ENCODE data around the gene ITFG1. TPM values are rescaled to one million over a fixed set of nuclear protein-coding genes. Genes with fewer than 3 reads are reported as not detected.
"Not testable (repeated sequence)": the region's sequence is repeated elsewhere in the genome, so short reads cannot be mapped to it uniquely, and the experiment has no call there.

Gene ITFG1
- total RNA-seq, 2 experiments from 2014 or later, result 33.7 to 37.9 TPM

DNA sequence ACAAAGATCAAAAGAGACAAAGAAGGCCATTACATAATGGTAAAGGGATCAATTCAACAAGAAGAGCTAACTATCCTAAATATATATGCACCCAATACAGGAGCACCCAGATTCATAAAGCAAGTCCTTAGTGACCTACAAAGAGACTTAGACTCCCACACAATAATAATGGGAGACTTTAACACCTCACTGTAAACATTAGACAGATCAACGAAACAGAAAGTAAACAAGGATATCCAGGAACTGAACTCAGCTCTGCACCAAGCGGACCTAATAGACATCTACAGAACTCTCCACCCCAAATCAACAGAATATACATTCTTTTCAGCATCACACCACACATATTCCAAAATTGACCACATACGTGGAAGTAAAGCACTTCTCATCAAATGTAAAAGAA, 20.8 kb downstream of the ITFG1 start:
- H4K20me1 ChIP-seq (ENCODE audit: insufficient read depth, low read length); H3K4me1 ChIP-seq (ENCODE audit: insufficient read depth, low read length, poor library complexity, severe bottlenecking); BruUV-seq (replicated peaks); CTCF ChIA-PET (ENCODE audit: unreplicated experiment); H3K9me2 ChIP-seq (ENCODE audit: insufficient read depth, low read length); H3K27ac ChIP-seq (ENCODE audit: low read depth, low read length, poor library complexity, severe bottlenecking); H3K4me3 ChIP-seq (ENCODE audit: low read depth, low read length, poor library complexity, severe bottlenecking); DNase-seq (ENCODE audit: low spot score); H3K9me3 ChIP-seq (ENCODE audit: low read length); H3K4me2 ChIP-seq (ENCODE audit: low read length); H3K79me2 ChIP-seq (ENCODE audit: insufficient read depth, low read depth, low read length); intact Hi-C loops (cut with micrococcal nuclease; ENCODE audit: unreplicated experiment); H2AFZ ChIP-seq (ENCODE audit: low read length): not testable (repeated sequence)
- POLR2A ChIA-PET, result interaction anchor here (1.0 kb wide), 1 partner anchor 11 kb away, joined by 4 read pairs; no protein-coding TSS in a partner anchor
- peaks cover 23% of the 10 kb centered on the region for H3K36me3 ChIP-seq (ENCODE audit: insufficient read depth, low read length)

DNA sequence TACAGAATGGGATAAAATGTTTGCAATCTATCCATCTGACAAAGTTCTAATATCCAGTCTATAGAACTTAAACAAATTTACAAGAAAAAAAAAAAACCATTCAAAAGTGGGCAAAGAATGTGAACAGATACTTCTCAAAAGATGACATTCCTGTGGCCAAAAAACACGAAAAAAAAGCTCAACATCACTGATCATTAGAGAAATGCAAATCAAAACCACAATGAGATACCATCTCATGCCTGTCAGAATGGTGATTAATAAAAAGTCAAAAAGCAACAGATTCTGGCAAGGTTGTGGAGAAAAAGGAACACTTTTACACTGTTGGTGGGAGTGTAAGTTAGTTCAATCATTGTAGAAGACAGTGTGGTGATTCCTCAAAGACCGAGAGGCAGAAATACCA, 26.6 kb downstream of the ITFG1 start:
- H3K4me3 ChIP-seq (ENCODE audit: low read depth, low read length, poor library complexity, severe bottlenecking); H3K4me1 ChIP-seq (ENCODE audit: insufficient read depth, low read length, poor library complexity, severe bottlenecking); H2AFZ ChIP-seq (ENCODE audit: low read length); DNase-seq (ENCODE audit: low spot score); H3K27ac ChIP-seq (ENCODE audit: low read depth, low read length, poor library complexity, severe bottlenecking); H4K20me1 ChIP-seq (ENCODE audit: insufficient read depth, low read length); H3K9me3 ChIP-seq (ENCODE audit: low read length); H3K4me2 ChIP-seq (ENCODE audit: low read length); BruUV-seq (replicated peaks); H3K79me2 ChIP-seq (ENCODE audit: insufficient read depth, low read depth, low read length); CTCF ChIA-PET (ENCODE audit: unreplicated experiment); intact Hi-C loops (cut with micrococcal nuclease; ENCODE audit: unreplicated experiment); H3K9me2 ChIP-seq (ENCODE audit: insufficient read depth, low read length): not testable (repeated sequence)
- peaks cover 26% of the 10 kb centered on the region for H3K36me3 ChIP-seq (ENCODE audit: insufficient read depth, low read length)
- POLR2A ChIA-PET, result interaction anchor here (0.6 kb wide), 1 partner anchor 94 kb away, joined by 3 read pairs; no protein-coding TSS in a partner anchor

DNA sequence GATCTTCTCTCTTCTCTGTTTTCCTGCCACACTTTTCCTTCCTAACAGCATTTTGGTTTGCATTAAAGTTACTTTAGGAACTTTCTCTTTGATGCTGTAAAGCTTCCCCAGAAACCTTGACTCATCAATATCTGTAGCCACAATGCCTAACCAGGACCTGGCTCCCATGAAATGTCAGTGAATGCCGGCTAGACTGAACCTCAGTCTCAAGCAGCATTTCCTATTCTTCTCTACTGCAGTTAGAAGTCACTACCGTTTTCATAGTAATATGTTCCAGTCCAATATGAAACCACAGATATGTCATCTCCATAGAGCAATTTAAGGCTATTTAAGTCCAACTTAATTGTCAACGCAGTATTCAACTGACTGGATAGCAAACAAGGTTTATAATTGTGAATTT, 28.9 kb downstream of the ITFG1 start:
- DNase-seq (ENCODE audit: low spot score), result no peak
- Histone ChIP-seq H3K27ac (ENCODE audit: low read depth, low read length, poor library complexity, severe bottlenecking) (no peak overlapping the region), H4K20me1 (ENCODE audit: insufficient read depth, low read length) (no peaks in the 10 kb centered on the region), H3K4me2 (ENCODE audit: low read length) (no peak overlapping the region), H3K36me3 (ENCODE audit: insufficient read depth, low read length) (peaks cover 30% of the 10 kb centered on the region), H2AFZ (ENCODE audit: low read length) (no peak overlapping the region), H3K9me3 (ENCODE audit: low read length) (no peaks in the 10 kb centered on the region), H3K4me3 (ENCODE audit: low read depth, low read length, poor library complexity, severe bottlenecking) (no peak overlapping the region), H3K9me2 (ENCODE audit: insufficient read depth, low read length) (no peaks in the 10 kb centered on the region), H3K4me1 (ENCODE audit: insufficient read depth, low read length, poor library complexity, severe bottlenecking) (no peaks in the 10 kb centered on the region), H3K79me2 (ENCODE audit: insufficient read depth, low read depth, low read length) (no peaks in the 10 kb centered on the region)
- no TSS peak for BruUV-seq (replicated peaks)
- POLR2A ChIA-PET, result no interaction called here
- intact Hi-C loops (cut with micrococcal nuclease; ENCODE audit: unreplicated experiment), result no loop called here
- TF ChIP-seq, protein P1, sequence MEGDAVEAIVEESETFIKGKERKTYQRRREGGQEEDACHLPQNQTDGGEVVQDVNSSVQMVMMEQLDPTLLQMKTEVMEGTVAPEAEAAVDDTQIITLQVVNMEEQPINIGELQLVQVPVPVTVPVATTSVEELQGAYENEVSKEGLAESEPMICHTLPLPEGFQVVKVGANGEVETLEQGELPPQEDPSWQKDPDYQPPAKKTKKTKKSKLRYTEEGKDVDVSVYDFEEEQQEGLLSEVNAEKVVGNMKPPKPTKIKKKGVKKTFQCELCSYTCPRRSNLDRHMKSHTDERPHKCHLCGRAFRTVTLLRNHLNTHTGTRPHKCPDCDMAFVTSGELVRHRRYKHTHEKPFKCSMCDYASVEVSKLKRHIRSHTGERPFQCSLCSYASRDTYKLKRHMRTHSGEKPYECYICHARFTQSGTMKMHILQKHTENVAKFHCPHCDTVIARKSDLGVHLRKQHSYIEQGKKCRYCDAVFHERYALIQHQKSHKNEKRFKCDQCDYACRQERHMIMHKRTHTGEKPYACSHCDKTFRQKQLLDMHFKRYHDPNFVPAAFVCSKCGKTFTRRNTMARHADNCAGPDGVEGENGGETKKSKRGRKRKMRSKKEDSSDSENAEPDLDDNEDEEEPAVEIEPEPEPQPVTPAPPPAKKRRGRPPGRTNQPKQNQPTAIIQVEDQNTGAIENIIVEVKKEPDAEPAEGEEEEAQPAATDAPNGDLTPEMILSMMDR (conservative IDR thresholded peaks at IDR 0.05; ENCODE audit: low read length), result no peak
- no peak for TF ChIP-seq EZH2phosphoT487 (IDR thresholded peaks at IDR 0.05; ENCODE audit: borderline replicate concordance, low read depth, low read length)
- CTCF ChIA-PET (ENCODE audit: unreplicated experiment), result no interaction called here

DNA sequence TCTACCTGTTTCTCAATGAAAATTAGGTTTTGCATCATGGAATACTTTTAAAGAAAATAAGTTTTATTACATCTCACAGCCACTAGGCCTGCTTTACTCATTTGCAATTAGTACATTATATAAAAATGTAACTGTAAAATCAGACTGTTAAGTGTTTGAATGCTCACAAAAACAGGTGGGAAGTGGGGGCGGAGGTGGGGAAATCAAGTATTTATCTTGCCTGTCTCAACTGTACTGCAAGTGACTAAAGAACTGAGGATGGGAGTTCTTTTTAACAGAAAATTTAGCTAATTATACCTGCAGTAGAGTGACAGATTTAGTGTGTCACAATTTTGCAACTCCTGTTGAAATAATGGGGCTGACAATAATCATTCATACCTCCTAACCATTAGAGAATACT, 34.1 kb downstream of the ITFG1 start:
- no peak overlapping the region for H3K4me2 ChIP-seq (ENCODE audit: low read length)
- no peak overlapping the region for H3K27ac ChIP-seq (ENCODE audit: low read depth, low read length, poor library complexity, severe bottlenecking)
- no peak overlapping the region for H3K4me3 ChIP-seq (ENCODE audit: low read depth, low read length, poor library complexity, severe bottlenecking)
- TF ChIP-seq, protein P1 (conservative IDR thresholded peaks at IDR 0.05; ENCODE audit: low read length), result no peak
- no peak for TF ChIP-seq EZH2phosphoT487 (IDR thresholded peaks at IDR 0.05; ENCODE audit: borderline replicate concordance, low read depth, low read length)
- H3K9me2 ChIP-seq (ENCODE audit: insufficient read depth, low read length), result no peaks in the 10 kb centered on the region
- DNase-seq (ENCODE audit: low spot score), result no peak
- ChIA-PET CTCF (ENCODE audit: unreplicated experiment) (no interaction called here), POLR2A (interaction anchor here (0.6 kb wide), 1 partner anchor 48 kb away, joined by 3 read pairs; no protein-coding TSS in a partner anchor)
- no peaks in the 10 kb centered on the region for H3K79me2 ChIP-seq (ENCODE audit: insufficient read depth, low read depth, low read length)
- no peak overlapping the region for H2AFZ ChIP-seq (ENCODE audit: low read length)
- H3K4me1 ChIP-seq (ENCODE audit: insufficient read depth, low read length, poor library complexity, severe bottlenecking), result no peaks in the 10 kb centered on the region
- H3K9me3 ChIP-seq (ENCODE audit: low read length), result no peaks in the 10 kb centered on the region
- no peaks in the 10 kb centered on the region for H4K20me1 ChIP-seq (ENCODE audit: insufficient read depth, low read length)
- peaks cover 44% of the 10 kb centered on the region for H3K36me3 ChIP-seq (ENCODE audit: insufficient read depth, low read length)
- no TSS peak for BruUV-seq (replicated peaks)
- intact Hi-C loops (cut with micrococcal nuclease; ENCODE audit: unreplicated experiment), result no loop called here

Measured in OCI-LY7 (cell line).